Heart left ventricle (tissue), 13 donors: ENCODE results near the gene CBX1.

Experiments
- POLR2A ChIP-seq, 2 donors: fragments of 450-650 bp; IDR thresholded peaks; one replicate each; pipeline ENCODE4 v1.6.1; 2017; ENCODE audit warnings: antibody characterized with exemption in 2 of 2, mild to moderate bottlenecking in 2 of 2, moderate library complexity in 2 of 2
- TF ChIP-seq, protein P1 (sequence below), 12 donors: fragments of 200-600 bp; sonication (generic) in 4 of 12; IDR thresholded peaks; one replicate each; pipeline versions ENCODE4 v1.5.0 to v1.8.0; 2018 to 2022; ENCODE audit warnings: antibody characterized with exemption in 12 of 12, mild to moderate bottlenecking in 5 of 12
- donor health status: ischemic (EF 13 %, LVEDD 7.1; RV severe dilation, severe dysfunction).
- donor health status: DM: no; HTN: yes; CAD: no.
- donor health status: DM: no; HTN: no; CAD: no.
- donor health status: ischemic (EF 25% LVEDD 6.9; RV normal size, moderate dysfunction).
- donor health status: ischemic (EF 25% LVEDD 5.7; RV mildly dilated, moderate dysfunction).
- donor health status: ischemic (EF 35%, LVEDD 5.7; RV mildly dilated, moderate dysfunction).
- donor health status: nonischemic (EF 11% LVEDD 7.7; RV severe dilation, severe dysfunction).
- donor health status: DM: yes; HTN: yes; CAD: no.
- donor health status: PGD.
- donor health status: ischemic (EF 29% LVEDD 5.4; RV normal size, mild dysfunction).
- donor health status: nonischemic (EF 23%, LVEDD 6.1; RV moderate dilation, normal function).

- TF ChIP-seq, protein P1, sequence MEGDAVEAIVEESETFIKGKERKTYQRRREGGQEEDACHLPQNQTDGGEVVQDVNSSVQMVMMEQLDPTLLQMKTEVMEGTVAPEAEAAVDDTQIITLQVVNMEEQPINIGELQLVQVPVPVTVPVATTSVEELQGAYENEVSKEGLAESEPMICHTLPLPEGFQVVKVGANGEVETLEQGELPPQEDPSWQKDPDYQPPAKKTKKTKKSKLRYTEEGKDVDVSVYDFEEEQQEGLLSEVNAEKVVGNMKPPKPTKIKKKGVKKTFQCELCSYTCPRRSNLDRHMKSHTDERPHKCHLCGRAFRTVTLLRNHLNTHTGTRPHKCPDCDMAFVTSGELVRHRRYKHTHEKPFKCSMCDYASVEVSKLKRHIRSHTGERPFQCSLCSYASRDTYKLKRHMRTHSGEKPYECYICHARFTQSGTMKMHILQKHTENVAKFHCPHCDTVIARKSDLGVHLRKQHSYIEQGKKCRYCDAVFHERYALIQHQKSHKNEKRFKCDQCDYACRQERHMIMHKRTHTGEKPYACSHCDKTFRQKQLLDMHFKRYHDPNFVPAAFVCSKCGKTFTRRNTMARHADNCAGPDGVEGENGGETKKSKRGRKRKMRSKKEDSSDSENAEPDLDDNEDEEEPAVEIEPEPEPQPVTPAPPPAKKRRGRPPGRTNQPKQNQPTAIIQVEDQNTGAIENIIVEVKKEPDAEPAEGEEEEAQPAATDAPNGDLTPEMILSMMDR (IDR thresholded peaks at IDR 0.05): no peak
- TF ChIP-seq POLR2A (IDR thresholded peaks at IDR 0.05): no peak
Measured at GRCh38 chr17:48095611-48096010, 5.7 kb downstream of the CBX1 start.
